Glutamatergic neuron (in vitro differentiated cells): ENCODE data around the gene TXLNB. TPM values are rescaled to one million over a fixed set of nuclear protein-coding genes. Genes with fewer than 3 reads are reported as not detected.

Experiments used
- DNase-seq: peaks from one replicate; pipeline ENCODE4 v3.0.0; 2022
- H3K27ac Mint-ChIP-seq: one replicate; pipeline ENCODE4 v1.8.0; 2020; ENCODE audit warnings: mild to moderate bottlenecking, mixed read lengths, inconsistent platforms; ENCODE audit not compliant: unreplicated experiment
- H3K27me3 Mint-ChIP-seq: one replicate; pipeline ENCODE4 v1.8.0; 2020; ENCODE audit warnings: mild to moderate bottlenecking, moderate library complexity, mixed read lengths, inconsistent platforms; ENCODE audit not compliant: unreplicated experiment
- H3K36me3 Mint-ChIP-seq: one replicate; pipeline ENCODE4 v1.8.0; 2020; ENCODE audit warnings: mild to moderate bottlenecking, mixed read lengths, inconsistent platforms; ENCODE audit not compliant: unreplicated experiment
- H3K4me1 Mint-ChIP-seq: one replicate; pipeline ENCODE4 v1.8.0; 2020; ENCODE audit warnings: mild to moderate bottlenecking, low read depth, mixed read lengths, inconsistent platforms; ENCODE audit not compliant: unreplicated experiment
- H3K4me3 Mint-ChIP-seq: one replicate; pipeline ENCODE4 v1.8.0; 2020; ENCODE audit warnings: mild to moderate bottlenecking, mixed read lengths, inconsistent platforms; ENCODE audit not compliant: unreplicated experiment
- H3K9me3 Mint-ChIP-seq: one replicate; pipeline ENCODE4 v1.8.0; 2020; ENCODE audit warnings: mild to moderate bottlenecking, moderate library complexity, mixed read lengths, inconsistent platforms; ENCODE audit not compliant: unreplicated experiment
- CTCF ChIP-seq: fragments of 200-600 bp; sonication (generic); IDR thresholded peaks from one replicate; pipeline ENCODE4 v1.5.0; 2021; ENCODE audit not compliant: partially characterized antibody, unreplicated experiment
- total RNA-seq: library from RNA; stranded (reverse); fragmentation: NEBNext Ultra II Directional; extraction: Animal tissue kit (Norgen Biotek cat#: 25700); gene quantifications from one replicate; pipeline ENCODE4 v1.2.1, GENCODE V29; 2021; ENCODE audit not compliant: unreplicated experiment

Gene TXLNB
- total RNA-seq, 1 donor from 2014 or later = not detected

DNA sequence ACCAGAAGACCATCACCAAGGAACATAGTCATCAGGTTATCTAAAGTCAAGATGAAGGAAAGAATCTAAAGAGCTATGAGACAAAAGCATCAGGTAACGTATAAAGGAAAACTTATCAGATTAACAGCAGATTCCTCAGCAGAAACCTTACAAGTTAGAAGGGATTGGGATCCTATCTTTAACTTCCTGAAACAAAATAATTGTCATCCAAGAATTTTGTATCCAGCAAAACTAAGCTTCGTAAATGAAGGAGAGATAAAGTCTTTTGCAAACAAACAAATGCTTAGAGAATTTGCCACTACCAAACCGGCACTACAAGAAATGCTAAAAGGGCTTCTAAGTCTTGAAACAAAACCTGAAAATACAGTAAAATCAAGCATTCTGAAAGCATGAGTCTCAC lies 86.0 kb downstream of the TXLNB start:
- H3K9me3 Mint-ChIP-seq = peaks cover 4% of the 10 kb centered on the region
- H3K27ac Mint-ChIP-seq = no peak overlapping the region
- no peaks in the 10 kb centered on the region for H3K4me1 Mint-ChIP-seq
- DNase-seq = no peak
- peaks cover 27% of the 10 kb centered on the region for H3K36me3 Mint-ChIP-seq
- TF ChIP-seq CTCF = no peak
- peaks cover 9% of the 10 kb centered on the region for H3K27me3 Mint-ChIP-seq
- no peak overlapping the region for H3K4me3 Mint-ChIP-seq

DNA sequence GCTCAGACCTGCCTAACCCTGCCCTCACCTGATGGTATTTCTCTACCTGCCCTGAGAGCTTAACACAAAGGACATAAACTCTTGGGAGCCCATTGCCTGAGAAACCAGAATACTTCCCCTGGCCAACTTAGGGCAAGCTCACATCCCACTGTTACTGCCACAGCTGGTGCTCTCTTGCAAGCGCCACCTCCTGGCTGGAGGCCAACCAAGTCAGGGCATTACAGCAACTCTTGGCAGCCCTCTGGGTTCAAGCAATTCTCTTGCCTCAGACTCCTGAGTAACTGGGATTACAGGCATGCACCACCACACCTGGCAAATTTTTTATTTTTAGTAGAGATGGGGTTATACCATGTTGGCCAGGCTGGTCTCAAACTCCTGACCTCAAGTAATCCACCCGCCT lies 86.8 kb downstream of the TXLNB start:
- no peak overlapping the region for H3K27ac Mint-ChIP-seq
- peaks cover 22% of the 10 kb centered on the region for H3K36me3 Mint-ChIP-seq
- TF ChIP-seq CTCF = no peak
- H3K4me1 Mint-ChIP-seq = no peaks in the 10 kb centered on the region
- H3K4me3 Mint-ChIP-seq = no peak overlapping the region
- peaks cover 9% of the 10 kb centered on the region for H3K27me3 Mint-ChIP-seq
- H3K9me3 Mint-ChIP-seq = peaks cover 1% of the 10 kb centered on the region
- DNase-seq = no peak

DNA sequence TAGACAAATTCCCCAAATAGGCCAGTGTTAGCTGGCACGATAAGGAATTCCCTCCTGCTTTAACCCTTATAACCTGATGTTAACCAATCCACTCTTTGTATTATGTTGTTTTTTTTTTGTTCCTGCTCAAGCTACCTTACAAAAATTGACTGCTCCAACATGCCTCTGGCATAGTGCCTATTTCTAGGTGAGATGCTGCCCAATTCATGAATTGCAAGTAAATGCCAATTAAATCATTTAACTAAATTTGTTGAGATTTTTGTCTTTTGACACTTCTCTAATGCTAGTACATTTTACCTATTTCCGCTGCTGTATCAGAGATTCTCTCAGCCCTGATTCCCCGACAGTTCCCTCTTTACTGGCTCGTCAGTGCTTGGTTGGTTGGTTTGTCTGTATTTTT lies 90.4 kb downstream of the TXLNB start:
- TF ChIP-seq CTCF = no peak
- no peak for DNase-seq
- H3K27ac Mint-ChIP-seq = no peak overlapping the region
- peaks cover 7% of the 10 kb centered on the region for H3K27me3 Mint-ChIP-seq
- peaks cover 10% of the 10 kb centered on the region for H3K36me3 Mint-ChIP-seq
- no peaks in the 10 kb centered on the region for H3K4me1 Mint-ChIP-seq
- H3K4me3 Mint-ChIP-seq = no peak overlapping the region
- peaks cover 1% of the 10 kb centered on the region for H3K9me3 Mint-ChIP-seq

GRCh38 chr6:139198529-139199288 lies 93.1 kb downstream of the TXLNB start:
- Mint-ChIP-seq H3K4me3 (no peak overlapping the region), H3K4me1 (no peaks in the 10 kb centered on the region), H3K9me3 (no peaks in the 10 kb centered on the region), H3K27me3 (peaks cover 4% of the 10 kb centered on the region), H3K36me3 (no peaks in the 10 kb centered on the region), H3K27ac (no peak overlapping the region)
- DNase-seq = no peak
- TF ChIP-seq CTCF = no peak

- H3K4me3 Mint-ChIP-seq = no peak overlapping the region
- H3K9me3 Mint-ChIP-seq = peaks cover 4% of the 10 kb centered on the region
- H3K36me3 Mint-ChIP-seq = no peaks in the 10 kb centered on the region
- H3K27ac Mint-ChIP-seq = no peak overlapping the region
- peaks cover 2% of the 10 kb centered on the region for H3K27me3 Mint-ChIP-seq
- DNase-seq = no peak
- H3K4me1 Mint-ChIP-seq = no peaks in the 10 kb centered on the region
- no peak for TF ChIP-seq CTCF
Measured at GRCh38 chr6:139194740-139195139, 97.1 kb downstream of the TXLNB start.
